Measurements from ENCODE around the gene PSMC3. TPM values are rescaled to one million over a fixed set of nuclear protein-coding genes. Genes with fewer than 3 reads are reported as not detected.

Gene PSMC3
- total and polyA plus RNA-seq, 2 of the 13 experiments (the other 11 are each of a cell fraction or from before 2014, with no cell fraction given), result 75.8 to 214 TPM

DNA sequence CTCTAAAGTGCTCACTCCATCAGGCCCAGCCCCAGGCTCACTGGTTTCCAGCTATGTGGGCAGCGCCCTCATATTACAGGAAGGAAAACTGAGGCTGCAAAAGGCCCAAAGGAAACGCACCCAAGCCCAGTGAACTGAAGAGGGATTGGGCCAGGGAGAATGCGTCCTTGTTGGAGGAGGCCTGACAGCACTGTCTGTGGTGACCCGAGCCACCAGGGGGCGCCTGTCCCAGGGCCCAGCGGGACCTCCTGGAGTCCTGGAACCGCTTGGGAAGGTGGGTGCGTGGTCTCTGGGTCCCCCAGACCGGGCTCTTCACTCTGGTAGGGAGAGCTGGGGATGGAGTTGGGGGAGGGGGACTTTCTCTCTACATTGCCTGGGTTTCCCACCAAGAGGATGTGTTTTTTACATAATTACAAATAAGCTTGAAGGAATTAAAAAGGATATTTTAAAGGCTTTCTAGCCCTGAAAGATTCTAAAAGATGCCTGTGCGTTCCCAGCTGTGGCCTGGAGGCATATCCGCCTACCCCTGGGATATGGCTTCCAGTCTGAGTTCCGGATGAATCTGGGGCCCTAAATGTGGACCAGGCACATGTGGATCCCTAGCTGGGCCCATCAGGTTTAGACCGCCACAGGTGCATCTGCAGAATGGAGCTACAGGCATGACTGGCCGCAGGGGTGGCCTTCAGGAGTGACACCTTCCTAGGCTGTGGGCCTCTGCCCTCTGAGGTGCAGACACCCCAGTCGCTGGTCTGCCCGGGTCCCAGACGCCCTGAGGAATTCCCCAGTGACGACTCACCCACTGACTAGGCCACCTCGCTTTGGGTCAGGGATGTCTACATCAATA, 52.1 kb downstream of the PSMC3 start (continued):
- no peak for TF ChIP-seq KDM3A (CRISPR knock-in tag; IDR thresholded peaks at IDR 0.05; ENCODE audit: low read depth)
- TF ChIP-seq ZNF629 (CRISPR knock-in tag; conservative IDR thresholded peaks at IDR 0.05), result no peak
- TF ChIP-seq, protein P1, sequence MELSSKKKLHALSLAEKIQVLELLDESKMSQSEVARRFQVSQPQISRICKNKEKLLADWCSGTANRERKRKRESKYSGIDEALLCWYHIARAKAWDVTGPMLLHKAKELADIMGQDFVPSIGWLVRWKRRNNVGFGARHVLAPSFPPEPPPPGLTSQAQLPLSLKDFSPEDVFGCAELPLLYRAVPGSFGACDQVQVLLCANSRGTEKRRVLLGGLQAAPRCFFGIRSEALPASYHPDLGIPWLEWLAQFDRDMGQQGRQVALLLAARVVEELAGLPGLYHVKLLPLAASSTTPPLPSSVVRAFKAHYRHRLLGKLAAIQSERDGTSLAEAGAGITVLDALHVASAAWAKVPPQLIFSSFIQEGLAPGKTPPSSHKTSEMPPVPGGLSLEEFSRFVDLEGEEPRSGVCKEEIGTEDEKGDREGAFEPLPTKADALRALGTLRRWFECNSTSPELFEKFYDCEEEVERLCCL (CRISPR knock-in tag; IDR thresholded peaks at IDR 0.05; ENCODE audit: borderline replicate concordance), result no peak
- no peak for TF ChIP-seq MAFF (IDR thresholded peaks at IDR 0.05; ENCODE audit: low read depth, low read length)
- TF ChIP-seq, protein P2, sequence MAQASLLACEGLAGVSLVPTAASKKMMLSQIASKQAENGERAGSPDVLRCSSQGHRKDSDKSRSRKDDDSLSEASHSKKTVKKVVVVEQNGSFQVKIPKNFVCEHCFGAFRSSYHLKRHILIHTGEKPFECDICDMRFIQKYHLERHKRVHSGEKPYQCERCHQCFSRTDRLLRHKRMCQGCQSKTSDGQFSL (CRISPR knock-in tag; IDR thresholded peaks at IDR 0.05), result no peak
- TF ChIP-seq SCMH1 (CRISPR knock-in tag; IDR thresholded peaks at IDR 0.05; ENCODE audit: borderline replicate concordance), result no peak
- no peak for TF ChIP-seq TGIF2 (CRISPR knock-in tag; IDR thresholded peaks at IDR 0.05)
- TF ChIP-seq AHR (CRISPR knock-in tag; IDR thresholded peaks at IDR 0.05), result 0 out of 2 replicates have a peak, but pooled peaks have one; percentile 50
- TF ChIP-seq, protein P3, sequence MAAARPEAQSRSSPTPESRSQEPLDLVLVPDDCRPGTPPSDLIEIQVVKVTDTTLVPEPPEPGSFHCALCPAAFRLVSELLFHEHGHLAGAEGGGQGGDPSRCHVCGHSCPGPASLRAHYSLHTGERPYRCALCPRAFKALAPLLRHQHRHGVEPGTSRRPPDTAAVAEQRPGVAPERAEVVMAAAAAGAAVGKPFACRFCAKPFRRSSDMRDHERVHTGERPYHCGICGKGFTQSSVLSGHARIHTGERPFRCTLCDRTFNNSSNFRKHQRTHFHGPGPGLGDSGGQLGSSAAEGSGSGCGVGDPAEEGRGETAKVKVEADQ (CRISPR knock-in tag; IDR thresholded peaks at IDR 0.05; ENCODE audit: borderline replicate concordance), result no peak
- no peak for TF ChIP-seq ZNF10 (CRISPR knock-in tag; IDR thresholded peaks at IDR 0.05; ENCODE audit: borderline replicate concordance, low read depth)
- TF ChIP-seq ZNF256 (CRISPR knock-in tag; conservative IDR thresholded peaks at IDR 0.05), result no peak
- no peak for TF ChIP-seq SP140L (CRISPR knock-in tag; IDR thresholded peaks at IDR 0.05; ENCODE audit: borderline replicate concordance)
- TF ChIP-seq SOX6 (IDR thresholded peaks at IDR 0.05), result no peak
- TF ChIP-seq SOX6 (CRISPR knock-in tag; IDR thresholded peaks at IDR 0.05), result no peak
- TF ChIP-seq, protein P4, sequence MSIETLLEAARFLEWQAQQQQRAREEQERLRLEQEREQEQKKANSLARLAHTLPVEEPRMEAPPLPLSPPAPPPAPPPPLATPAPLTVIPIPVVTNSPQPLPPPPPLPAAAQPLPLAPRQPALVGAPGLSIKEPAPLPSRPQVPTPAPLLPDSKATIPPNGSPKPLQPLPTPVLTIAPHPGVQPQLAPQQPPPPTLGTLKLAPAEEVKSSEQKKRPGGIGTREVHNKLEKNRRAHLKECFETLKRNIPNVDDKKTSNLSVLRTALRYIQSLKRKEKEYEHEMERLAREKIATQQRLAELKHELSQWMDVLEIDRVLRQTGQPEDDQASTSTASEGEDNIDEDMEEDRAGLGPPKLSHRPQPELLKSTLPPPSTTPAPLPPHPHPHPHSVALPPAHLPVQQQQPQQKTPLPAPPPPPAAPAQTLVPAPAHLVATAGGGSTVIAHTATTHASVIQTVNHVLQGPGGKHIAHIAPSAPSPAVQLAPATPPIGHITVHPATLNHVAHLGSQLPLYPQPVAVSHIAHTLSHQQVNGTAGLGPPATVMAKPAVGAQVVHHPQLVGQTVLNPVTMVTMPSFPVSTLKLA (IDR thresholded peaks at IDR 0.05), result no peak
- no peak for TF ChIP-seq PCBP1 (IDR thresholded peaks at IDR 0.05; ENCODE audit: borderline replicate concordance, low read depth, low read length)
- no peak for TF ChIP-seq HMGA1 (CRISPR knock-in tag; conservative IDR thresholded peaks at IDR 0.05)
- no peak for TF ChIP-seq MED13 (CRISPR knock-in tag; IDR thresholded peaks at IDR 0.05)
- TF ChIP-seq, protein P5, sequence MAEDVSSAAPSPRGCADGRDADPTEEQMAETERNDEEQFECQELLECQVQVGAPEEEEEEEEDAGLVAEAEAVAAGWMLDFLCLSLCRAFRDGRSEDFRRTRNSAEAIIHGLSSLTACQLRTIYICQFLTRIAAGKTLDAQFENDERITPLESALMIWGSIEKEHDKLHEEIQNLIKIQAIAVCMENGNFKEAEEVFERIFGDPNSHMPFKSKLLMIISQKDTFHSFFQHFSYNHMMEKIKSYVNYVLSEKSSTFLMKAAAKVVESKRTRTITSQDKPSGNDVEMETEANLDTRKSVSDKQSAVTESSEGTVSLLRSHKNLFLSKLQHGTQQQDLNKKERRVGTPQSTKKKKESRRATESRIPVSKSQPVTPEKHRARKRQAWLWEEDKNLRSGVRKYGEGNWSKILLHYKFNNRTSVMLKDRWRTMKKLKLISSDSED (CRISPR knock-in tag; IDR thresholded peaks at IDR 0.05), result no peak
- TF ChIP-seq AGO2 (optimal IDR thresholded peaks at IDR 0.05; ENCODE audit: low read depth, low read length), result no peak
- TF ChIP-seq ZNF816 (CRISPR knock-in tag; IDR thresholded peaks at IDR 0.05; ENCODE audit: borderline replicate concordance), result no peak
- no peak for TF ChIP-seq ZNF598 (CRISPR knock-in tag; IDR thresholded peaks at IDR 0.05; ENCODE audit: borderline replicate concordance)
- TF ChIP-seq ZFP62 (CRISPR knock-in tag; IDR thresholded peaks at IDR 0.05), result no peak
- TF ChIP-seq GLI4 (CRISPR knock-in tag; IDR thresholded peaks at IDR 0.05; ENCODE audit: borderline replicate concordance), result no peak
- peak; percentile 85 for TF ChIP-seq RAD21 (CRISPR knock-in tag; IDR thresholded peaks at IDR 0.05)
- no peak for TF ChIP-seq NONO (IDR thresholded peaks at IDR 0.05)
- TF ChIP-seq NONO (CRISPR knock-in tag; conservative IDR thresholded peaks at IDR 0.05), result no peak
